ENCODE measurements around the gene HOXB8.

The HOXB8 gene

DNA sequence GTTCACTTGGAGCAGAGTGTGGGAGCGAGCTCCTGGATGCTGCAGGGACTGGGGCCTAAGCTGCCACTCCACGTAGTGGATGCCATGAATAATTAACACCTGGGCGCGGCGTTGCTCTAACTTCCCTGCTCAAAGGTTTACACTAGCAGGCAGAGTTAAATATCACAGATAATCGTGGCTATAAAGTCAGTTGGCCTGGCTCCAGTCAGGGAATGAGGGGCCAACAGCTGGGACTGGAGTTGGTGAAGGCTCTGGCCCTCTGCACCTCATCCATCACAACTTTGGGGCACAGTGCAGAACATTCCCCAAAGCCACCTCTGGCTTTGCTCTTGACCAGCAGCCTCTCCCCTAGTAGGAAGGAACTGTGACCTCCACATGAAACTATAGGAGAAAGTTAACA, 47.9 kb downstream of the HOXB8 start:
- no peak for DNase-seq

DNA sequence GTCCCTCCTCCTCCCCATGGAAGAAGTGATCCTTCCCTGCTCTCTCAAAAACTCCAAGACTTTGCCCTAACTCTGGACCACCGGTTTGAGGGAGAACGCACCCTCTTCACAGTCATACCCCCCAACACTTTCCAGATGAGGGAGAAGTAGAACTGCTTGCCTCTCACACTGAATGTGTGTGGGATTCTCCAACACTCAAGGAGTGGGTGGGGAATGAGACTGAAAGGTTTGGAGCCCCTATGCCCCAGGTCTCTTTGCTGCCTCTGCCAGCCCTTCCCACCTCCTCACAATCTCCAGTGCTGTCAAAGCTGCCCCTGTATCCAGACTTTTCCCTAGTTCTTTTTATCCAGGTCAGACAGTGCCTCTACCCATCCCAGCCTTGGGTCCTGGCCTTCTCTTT, 48.4 kb downstream of the HOXB8 start:
- DNase-seq = no peak

DNA sequence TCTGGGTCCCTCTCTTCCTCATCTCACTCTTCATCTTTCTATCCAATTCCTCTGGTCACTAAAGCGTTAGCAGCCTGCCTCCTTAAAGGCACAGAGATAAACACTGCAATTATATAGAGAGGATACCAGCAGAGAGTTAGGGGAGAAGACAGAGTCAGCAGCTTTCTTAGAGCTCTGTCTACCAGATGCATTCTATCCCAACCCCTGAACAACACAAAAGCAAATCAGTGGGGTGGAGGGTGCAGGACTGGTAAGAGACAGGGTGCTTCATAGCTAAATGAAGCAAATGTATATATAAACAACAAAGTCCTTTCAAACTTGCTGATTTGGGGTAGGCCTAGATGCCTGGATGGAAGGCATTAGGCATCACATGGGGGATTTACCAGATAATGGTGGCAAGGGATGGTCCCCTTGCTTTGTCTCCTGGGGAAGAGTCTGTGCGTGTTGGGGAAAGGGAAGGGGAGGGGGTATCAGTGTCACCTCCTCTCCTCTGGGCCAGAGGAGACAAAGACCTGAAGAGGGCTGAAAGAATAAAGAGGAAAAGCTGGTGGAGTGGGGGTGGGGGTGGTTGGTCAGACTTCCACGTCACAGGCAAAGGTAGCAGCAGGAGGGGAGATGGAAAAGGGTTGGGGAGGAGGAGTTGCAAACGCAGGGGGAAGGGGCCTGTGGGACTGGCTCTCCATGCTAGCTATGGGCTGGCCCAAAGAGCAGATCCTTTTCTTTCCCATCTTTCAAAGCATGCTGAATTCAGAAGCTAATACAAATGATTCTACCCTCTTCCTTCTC, 49.0 kb downstream of the HOXB8 start:
- no peak for DNase-seq

DNA sequence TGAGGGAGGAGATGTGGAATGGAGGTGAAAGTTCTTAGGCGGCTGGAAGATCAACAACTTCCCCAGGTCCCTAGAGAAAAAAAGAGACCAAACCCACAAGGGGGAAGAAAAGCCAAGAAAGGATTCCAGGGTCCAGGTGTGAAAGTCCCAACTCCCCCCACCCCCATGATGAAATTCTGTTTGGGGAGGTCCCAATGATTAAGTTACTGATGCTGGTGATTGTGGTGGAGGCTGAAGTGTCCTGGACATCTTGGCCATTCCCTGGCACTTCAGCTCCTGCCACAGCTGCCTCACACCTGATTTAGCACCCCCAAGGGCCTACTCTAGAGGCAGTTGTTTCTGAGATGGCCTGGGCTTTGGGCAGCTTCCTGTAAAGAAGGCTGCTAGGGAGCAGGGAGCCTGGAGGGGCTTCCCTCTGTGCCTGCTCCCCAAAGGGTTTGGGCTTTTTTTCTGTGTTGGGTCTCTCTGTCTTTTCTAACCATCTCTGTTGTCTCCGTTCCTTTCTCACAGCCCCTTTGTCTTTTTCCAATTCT, 50.0 kb downstream of the HOXB8 start:
- DNase-seq = no peak

DNA sequence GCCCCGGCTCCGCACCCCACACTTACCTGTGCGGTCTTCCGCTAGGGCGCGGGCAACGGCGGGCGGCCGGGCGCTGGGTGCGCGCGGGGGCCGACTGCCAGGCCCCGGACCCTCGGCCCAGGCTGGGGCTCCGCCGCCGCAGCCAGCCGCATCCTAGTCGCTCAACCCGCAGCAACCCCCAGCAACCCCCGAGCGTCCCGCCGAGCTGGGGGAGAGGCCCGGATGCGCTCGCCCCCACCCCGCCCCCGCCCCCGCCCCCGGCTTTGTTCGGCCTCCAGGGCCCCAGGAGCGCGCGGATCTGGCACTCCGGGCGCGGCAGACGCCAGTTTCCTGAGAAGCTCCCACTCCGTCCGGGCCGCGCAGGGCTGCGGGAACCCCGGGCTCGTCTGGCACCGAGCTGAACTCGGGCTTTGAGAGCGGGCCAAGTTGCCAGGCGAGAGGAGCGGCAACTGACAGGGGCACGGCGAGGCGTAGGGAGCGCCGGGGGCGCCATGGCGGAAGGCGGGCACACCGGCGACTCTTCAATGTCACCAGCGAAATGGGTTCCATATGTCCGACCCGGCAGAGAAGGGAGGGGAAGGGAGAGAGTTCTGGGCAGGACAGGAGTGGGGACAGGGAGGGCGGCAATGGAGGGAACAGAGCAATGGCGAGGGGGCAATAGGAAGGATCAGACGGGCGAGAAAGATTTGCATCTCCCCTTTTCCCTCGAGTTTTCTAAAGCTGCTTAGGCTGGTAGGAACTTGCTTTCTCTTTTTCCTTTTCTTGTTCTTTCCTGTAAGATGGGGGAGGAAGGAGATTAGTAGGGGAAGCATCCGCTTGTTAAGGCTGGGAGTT, 50.7 kb downstream of the HOXB8 start:
- DNase-seq = no peak

DNA sequence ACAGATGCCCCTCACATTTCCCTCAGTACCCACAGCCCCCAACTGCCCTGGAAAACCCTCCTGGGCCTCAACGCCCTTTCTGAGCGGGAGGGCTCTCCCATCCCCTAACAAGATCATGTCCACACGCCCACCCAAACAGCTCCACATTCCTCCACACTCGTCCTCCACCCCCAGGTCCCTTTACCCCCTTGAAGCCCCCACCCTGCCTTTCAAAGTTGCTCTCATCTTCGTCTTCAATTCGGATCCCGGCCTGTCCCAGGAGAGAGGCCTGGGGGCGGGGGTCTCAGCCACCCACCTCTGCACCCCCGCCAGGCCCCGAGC, 51.3 kb downstream of the HOXB8 start:
- DNase-seq = no peak

DNA sequence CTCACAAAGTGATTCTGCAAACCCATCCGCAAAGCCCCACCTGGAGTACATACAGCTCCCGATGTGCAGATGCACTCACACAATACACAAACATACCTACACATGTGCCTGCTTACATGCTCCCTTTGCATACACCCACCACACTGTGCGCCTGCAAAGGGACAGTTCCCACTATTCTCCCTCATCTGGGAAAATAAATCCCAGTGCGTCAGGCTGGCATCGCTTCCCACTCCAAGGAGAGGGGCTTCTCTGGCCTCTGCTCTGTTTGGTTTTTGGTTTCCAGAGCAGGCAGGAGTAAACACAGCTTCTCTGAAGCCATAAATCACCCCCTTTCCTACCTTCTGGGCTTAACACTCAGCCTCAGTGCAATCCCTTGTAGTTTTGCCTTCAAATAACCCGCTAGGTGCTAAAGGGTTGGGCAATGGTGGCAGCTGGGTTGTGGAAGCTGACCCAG, 51.7 kb downstream of the HOXB8 start:
- no peak for DNase-seq

DNA sequence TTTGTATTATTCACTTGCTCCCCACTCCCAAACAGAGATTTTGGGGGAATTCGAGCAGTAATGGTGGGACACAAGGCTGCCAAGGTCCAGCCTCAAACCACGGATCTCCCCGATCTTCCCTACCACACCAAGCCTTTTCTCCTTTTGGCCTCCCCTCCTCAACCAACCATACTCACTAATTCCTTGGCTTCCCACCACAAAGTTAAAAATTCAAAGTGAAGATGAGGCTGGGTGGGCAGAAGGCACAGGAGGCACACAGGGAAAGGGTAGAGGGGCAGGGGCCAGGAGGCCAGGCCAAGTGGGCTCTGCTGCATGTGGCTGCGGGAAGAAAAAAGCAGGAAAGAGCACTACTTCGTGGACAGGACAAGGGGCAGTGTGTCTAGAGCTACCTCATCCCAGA, 52.2 kb downstream of the HOXB8 start:
- no peak for DNase-seq

Measured in CD4-positive, alpha-beta T cell treated with Interleukin-15 for 1 hour (primary cell).